ENCODE results near the gene PICK1. TPM values are rescaled to one million over a fixed set of nuclear protein-coding genes. Genes with fewer than 3 reads are reported as not detected.

Gene PICK1
- total RNA-seq, 1 donor = 6.5 TPM

DNA sequence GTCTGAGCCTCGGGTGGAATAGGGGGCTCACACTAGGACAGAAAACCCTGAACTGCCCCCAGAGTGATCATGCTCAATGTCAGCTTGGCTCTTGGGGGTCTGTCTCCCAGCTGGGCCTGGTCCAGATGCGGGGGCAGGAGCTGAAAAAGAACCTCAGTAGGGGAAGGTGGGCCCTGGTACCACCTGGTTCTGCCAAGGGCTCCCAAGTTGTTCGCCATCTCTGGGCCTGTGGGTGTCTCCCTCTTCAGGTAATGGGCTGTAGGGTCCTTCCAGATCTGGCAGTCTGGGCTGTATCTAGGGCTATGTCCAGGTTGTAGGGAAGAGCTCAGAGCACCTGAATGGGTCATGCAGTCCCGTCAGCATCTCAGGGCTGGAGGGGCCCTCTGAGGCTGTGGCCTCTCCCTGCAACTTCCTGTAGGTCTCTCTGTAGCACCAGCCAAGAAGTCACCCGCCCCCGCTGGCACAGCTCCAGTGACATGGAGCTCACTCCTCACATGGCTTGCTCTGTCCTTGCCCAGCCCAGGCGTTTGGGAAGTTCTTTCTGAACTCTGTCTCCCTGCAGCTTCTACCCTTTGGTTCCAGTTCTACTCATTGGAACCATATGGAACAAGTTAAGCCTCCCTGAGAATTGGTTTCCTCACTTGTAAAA, 39.8 kb upstream of the PICK1 start:
- DNase-seq (ENCODE audit: low read depth) = peak; percentile 69
- no peak overlapping the region for H3K4me3 ChIP-seq (ENCODE audit: low read depth, low read length)
- TF ChIP-seq, protein P1, sequence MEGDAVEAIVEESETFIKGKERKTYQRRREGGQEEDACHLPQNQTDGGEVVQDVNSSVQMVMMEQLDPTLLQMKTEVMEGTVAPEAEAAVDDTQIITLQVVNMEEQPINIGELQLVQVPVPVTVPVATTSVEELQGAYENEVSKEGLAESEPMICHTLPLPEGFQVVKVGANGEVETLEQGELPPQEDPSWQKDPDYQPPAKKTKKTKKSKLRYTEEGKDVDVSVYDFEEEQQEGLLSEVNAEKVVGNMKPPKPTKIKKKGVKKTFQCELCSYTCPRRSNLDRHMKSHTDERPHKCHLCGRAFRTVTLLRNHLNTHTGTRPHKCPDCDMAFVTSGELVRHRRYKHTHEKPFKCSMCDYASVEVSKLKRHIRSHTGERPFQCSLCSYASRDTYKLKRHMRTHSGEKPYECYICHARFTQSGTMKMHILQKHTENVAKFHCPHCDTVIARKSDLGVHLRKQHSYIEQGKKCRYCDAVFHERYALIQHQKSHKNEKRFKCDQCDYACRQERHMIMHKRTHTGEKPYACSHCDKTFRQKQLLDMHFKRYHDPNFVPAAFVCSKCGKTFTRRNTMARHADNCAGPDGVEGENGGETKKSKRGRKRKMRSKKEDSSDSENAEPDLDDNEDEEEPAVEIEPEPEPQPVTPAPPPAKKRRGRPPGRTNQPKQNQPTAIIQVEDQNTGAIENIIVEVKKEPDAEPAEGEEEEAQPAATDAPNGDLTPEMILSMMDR (IDR thresholded peaks at IDR 0.05; ENCODE audit: insufficient read depth, low read length) = peak; percentile 14

DNA sequence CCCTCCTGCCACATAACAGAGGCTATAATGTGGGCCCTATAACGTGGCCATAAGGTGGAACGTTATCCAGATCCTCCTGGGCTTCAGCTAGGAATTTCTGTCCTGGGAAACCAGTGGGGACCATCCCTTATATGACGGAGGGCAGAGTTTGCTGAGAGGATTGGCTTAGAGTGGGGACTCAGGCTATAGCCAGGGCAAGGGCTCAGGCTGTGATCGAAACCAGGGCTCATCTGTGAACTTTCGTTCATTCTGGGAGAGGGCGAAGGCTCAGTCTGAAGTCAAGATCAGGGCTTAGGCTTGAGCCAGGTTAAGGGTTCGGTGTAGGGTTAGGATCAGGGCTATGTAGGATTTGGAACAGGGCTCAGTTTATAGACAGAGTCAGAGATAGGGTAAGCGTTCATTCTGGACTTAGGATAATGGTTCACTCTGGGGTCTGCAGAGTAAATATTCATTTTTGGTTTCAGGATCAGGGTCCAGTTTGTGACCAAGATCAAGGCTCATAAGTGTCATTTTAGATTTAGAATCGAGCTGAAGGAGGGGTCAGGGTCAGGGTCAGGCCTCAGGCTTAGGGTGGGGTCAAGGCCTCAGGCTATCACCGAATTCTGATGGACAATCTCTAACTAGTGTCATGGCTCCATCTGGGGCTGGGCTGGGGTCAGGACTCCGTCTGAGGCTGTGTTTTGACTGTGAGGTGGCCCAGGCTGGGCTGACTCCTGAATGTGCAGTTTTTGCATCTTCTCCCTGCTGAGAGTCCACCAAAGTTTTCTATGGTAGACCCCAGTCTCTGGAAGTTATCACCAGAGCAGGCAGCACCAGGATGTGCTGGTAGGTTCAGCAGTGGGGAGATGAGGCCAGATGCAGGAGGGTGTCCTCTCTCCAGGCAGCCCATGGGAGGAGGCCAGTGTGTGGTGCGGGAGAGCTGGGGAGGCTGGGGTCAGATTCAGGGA, 39.0 kb upstream of the PICK1 start:
- no peak overlapping the region for H3K4me3 ChIP-seq (ENCODE audit: low read depth, low read length)
- TF ChIP-seq, protein P1 (IDR thresholded peaks at IDR 0.05; ENCODE audit: insufficient read depth, low read length) = no peak
- no peak for DNase-seq (ENCODE audit: low read depth)

DNA sequence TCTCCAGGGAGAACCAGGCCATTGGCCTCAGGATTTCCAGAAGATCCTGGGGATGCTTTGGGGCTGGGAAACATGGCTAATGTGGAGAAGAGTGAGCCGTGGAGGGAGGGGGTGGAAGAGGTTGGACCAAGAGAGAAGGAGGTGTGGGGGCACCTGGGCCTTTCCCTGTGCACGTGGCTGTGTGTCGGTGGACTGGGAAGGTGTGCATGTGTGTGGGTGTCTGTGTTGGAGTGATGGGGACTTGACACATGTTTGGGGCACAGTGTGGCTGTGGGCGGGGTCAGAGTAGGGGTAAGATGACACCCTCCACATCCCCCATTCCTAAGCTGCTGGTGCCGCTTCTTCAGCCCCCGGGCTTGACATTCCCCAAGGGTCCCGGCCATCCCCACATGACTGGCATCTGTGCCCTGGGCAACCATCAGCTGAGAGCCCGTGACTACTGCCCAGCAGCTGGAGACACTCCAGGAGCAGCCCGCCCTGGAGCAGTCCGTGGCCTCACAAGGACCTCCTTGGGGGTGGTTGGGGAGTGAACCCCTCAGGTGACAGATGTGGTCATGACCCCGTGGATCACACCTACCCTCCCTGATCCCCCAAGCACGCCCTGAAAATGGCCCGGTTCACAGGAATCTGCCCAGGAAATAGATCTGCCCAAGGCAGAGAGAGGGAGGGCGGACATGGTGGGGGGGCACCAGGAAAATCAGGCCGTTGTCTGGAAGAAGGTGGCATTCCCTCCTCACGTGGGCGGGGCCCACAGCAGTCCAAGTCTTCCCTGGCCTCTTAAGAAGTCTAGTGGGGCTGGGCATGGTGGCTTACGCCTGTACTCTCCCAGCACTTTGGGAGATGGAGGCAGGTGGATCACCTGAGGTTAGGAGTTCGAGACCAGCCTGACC, 38.0 kb upstream of the PICK1 start:
- no peak for DNase-seq (ENCODE audit: low read depth)
- H3K4me3 ChIP-seq (ENCODE audit: low read depth, low read length) = no peak overlapping the region
- TF ChIP-seq, protein P1 (IDR thresholded peaks at IDR 0.05; ENCODE audit: insufficient read depth, low read length) = no peak

- DNase-seq (ENCODE audit: low read depth) = no peak
- H3K4me3 ChIP-seq (ENCODE audit: low read depth, low read length) = no peak overlapping the region
- TF ChIP-seq, protein P1 (IDR thresholded peaks at IDR 0.05; ENCODE audit: insufficient read depth, low read length) = no peak
These were observed 36.0 kb upstream of the PICK1 start for GRCh38 chr22:38021206-38021605.

- TF ChIP-seq, protein P1 (IDR thresholded peaks at IDR 0.05; ENCODE audit: insufficient read depth, low read length) = no peak
- no peak overlapping the region for H3K4me3 ChIP-seq (ENCODE audit: low read depth, low read length)
- DNase-seq (ENCODE audit: low read depth) = no peak
These were observed 34.2 kb upstream of the PICK1 start for GRCh38 chr22:38023045-38023444.

GRCh38 chr22:38025514-38025913, 31.7 kb upstream of the PICK1 start:
- TF ChIP-seq, protein P1 (IDR thresholded peaks at IDR 0.05; ENCODE audit: insufficient read depth, low read length) = no peak
- no peak for DNase-seq (ENCODE audit: low read depth)
- no peak overlapping the region for H3K4me3 ChIP-seq (ENCODE audit: low read depth, low read length)

Data from fibroblast of the aortic adventitia (primary cell).